Transverse colon (tissue), 4 donors: ENCODE data around the gene CCDC185.

Source experiments
- EP300 ChIP-seq: sonication (generic); formaldehyde crosslinking; IDR thresholded peaks from one replicate; pipeline ENCODE4 v1.6.1; 2017; ENCODE audit warnings: antibody characterized with exemption, low read depth
- POLR2A ChIP-seq: fragments of 450-650 bp; IDR thresholded peaks from one replicate; pipeline ENCODE4 v1.6.1; 2016; ENCODE audit warnings: antibody characterized with exemption, mild to moderate bottlenecking, moderate library complexity
- POLR2AphosphoS5 ChIP-seq, 3 donors: sonication (generic); formaldehyde crosslinking; IDR thresholded peaks; one replicate each; pipeline ENCODE4 v1.6.1; 2016; ENCODE audit warnings: antibody characterized with exemption in 3 of 3
- TF ChIP-seq, protein P1 (sequence below), 5 experiments: fragments of 200-600 bp in 3 of 5; fragments of 450-650 bp in 2 of 5; sonication (generic) in 3 of 5; IDR thresholded peaks; 1 replicate in 2 of 5; 2 replicates in 3 of 5; pipeline ENCODE4 v1.5.1; 2016 to 2017; ENCODE audit warnings: antibody characterized with exemption in 5 of 5, inconsistent platforms in 3 of 5, mild to moderate bottlenecking in 2 of 5, moderate library complexity in 1 of 5

DNA sequence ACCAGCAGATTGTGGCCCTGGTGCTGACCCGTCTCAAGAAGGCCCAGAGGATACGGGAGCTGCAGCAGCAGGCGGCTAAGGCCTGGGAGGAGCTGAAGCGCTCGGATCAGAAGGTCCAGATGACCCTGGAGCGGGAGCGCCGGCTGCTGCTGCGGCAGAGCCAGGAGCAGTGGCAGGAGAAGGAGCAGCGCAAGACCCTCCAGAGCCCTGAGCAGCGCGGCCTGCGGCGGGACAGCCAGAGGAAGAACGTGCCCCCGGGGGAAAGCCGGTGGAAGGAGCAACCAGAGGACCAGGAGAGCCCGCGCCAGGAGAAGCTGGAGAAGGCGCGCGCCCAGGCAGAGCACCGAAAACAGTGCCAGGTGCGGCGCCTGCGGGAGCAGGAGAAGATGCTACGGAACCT is 1.0 kb downstream of the CCDC185 start:
- TF ChIP-seq, protein P1, sequence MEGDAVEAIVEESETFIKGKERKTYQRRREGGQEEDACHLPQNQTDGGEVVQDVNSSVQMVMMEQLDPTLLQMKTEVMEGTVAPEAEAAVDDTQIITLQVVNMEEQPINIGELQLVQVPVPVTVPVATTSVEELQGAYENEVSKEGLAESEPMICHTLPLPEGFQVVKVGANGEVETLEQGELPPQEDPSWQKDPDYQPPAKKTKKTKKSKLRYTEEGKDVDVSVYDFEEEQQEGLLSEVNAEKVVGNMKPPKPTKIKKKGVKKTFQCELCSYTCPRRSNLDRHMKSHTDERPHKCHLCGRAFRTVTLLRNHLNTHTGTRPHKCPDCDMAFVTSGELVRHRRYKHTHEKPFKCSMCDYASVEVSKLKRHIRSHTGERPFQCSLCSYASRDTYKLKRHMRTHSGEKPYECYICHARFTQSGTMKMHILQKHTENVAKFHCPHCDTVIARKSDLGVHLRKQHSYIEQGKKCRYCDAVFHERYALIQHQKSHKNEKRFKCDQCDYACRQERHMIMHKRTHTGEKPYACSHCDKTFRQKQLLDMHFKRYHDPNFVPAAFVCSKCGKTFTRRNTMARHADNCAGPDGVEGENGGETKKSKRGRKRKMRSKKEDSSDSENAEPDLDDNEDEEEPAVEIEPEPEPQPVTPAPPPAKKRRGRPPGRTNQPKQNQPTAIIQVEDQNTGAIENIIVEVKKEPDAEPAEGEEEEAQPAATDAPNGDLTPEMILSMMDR (IDR thresholded peaks at IDR 0.05) = no peak
- no peak for TF ChIP-seq POLR2A
- no peak for TF ChIP-seq POLR2AphosphoS5 (IDR thresholded peaks at IDR 0.05)
- TF ChIP-seq EP300 = no peak
